ENCODE data around the gene BCAR1.
"Not testable (repeated sequence)": the region's sequence is repeated elsewhere in the genome, so short reads cannot be mapped to it uniquely, and the experiment has no call there.

The BCAR1 gene, protein sequence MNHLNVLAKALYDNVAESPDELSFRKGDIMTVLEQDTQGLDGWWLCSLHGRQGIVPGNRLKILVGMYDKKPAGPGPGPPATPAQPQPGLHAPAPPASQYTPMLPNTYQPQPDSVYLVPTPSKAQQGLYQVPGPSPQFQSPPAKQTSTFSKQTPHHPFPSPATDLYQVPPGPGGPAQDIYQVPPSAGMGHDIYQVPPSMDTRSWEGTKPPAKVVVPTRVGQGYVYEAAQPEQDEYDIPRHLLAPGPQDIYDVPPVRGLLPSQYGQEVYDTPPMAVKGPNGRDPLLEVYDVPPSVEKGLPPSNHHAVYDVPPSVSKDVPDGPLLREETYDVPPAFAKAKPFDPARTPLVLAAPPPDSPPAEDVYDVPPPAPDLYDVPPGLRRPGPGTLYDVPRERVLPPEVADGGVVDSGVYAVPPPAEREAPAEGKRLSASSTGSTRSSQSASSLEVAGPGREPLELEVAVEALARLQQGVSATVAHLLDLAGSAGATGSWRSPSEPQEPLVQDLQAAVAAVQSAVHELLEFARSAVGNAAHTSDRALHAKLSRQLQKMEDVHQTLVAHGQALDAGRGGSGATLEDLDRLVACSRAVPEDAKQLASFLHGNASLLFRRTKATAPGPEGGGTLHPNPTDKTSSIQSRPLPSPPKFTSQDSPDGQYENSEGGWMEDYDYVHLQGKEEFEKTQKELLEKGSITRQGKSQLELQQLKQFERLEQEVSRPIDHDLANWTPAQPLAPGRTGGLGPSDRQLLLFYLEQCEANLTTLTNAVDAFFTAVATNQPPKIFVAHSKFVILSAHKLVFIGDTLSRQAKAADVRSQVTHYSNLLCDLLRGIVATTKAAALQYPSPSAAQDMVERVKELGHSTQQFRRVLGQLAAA

DNA sequence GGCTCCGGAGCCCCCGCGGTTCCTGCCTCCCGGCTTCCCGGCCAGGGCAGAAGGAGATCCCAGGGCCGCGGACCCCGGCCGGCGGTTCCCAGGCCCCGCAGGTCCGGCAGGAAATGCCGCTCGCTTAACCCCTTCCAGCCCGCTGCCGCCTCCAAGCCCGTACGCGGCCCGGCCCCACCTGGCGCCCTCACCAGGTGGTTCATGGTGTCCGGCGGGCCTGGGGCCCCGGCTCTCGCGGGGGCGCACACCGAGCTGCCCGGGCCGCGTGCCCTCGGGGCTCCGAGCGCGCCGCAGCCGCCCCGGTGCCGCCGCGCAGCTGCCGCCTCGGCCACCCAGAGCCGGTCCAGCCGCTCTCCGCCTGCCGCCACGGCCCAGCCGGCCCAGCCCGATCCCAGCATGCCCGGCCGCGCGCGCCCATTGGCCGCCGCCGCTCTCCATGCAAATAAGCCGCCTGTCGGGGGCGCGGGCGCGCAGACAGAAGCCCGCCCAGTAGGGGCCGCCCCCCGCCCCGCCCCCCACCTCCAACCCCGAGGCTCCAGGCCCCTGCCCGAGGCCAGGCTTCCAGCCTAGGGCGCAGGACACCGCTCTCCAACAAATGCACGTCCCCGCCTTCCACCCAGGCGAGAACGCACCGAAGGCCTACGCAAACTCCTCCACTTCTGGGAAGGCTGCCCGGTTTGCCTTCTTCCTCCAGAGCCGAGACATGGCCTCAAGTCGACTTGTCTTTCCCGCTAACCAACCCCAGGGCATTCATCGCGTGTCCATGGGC lies at the start of gene BCAR1:
Gene BCAR1 (minus strand): TSS at position 345 of the 769 bp plus-strand sequence. CDS start 142 bp downstream, at position 203.
- DNase-seq (ENCODE audit: low read depth) = peak; percentile 90

DNA sequence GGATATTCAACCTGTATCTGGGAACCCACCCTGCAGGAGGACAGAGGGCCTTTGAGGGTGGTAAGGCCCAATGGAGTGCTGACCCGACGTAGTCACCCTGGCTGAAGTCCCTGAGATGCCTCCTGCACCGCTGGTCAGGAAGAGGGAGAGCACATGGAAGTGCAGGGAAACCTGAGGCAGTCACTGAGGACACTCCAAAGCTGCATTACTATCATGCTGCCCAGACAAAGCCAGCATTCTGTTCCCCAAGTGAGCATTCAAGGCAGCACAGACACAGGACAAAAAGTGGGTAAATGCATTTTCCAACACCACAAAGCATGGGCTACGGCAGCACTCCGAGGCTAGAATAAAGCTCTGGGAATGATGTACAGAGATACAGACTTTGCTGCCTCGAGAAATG lies 46.8 kb upstream of the BCAR1 start:
- no peak for DNase-seq (ENCODE audit: low read depth)

DNA sequence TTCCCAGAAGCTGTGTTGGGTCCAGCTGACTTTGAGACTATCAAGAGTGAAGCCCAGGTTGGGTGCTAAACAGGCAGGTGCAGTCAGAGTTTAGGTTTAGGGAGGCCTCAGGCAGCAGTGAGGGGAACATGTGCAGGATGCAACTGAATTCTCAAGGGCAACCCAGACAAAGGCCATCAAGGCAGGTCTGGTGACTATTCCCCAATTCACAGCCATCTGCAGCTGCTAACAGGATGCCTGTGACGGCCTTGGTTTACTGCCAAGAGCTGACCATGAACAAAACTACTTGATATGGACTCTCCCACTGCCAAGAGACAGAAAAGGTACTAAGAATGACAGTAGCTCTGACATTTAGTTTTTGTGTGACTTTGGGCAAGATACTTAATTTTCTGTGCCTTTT lies 45.2 kb upstream of the BCAR1 start:
- peak; percentile 53 for DNase-seq (ENCODE audit: low read depth)

DNA sequence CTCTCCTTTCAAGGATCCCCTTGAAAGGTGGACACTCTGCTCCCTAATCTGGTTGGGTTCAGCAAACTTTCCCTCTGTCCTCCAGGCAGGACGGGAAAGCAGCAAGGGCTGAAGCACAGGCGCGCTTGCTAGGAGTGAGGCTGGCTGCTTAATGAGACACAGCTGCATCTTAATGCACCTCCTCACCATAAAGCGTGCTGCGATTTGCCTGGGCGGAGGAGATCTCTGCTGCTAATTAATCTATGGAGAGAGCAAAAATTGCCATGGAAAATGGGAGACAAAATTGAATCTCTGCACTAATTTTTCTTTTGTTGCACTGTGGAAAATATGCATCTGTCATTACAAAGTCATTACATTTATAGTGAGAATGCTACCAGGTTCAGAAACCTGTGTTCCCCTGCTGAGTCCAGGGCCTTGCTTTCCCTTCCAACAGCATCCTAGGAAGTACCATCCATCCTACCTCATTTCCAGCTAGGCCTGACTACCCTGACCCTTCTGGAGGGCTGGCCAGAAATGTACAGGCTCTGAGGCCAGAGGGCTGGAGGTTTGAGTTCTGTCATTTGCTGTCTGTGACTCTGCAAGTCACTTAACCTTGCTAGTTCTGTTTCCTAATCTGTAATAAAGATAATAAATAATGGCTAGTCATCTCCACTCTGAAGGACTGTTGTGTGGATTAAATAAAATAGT lies 43.5 kb upstream of the BCAR1 start:
- no peak for DNase-seq (ENCODE audit: low read depth)

DNA sequence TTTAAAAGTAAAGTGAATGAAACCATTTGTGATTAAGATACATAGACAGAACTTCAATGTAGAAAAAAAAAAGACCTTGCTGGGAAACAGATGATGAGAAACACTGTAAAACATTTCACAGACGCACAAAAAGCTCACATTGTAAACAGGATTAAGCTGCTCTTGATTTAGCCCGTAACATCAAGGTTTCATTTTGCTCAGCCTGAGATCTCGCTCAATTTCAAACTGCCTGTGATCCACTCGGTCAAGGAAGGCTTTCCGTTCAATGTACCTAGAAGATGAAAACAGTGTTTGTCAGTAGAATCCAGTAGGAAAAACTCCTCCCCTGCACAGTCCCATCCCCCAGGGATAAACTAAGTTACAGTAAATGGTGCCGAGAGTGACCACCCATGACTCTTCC lies 42.3 kb upstream of the BCAR1 start:
- peak; percentile 75 for DNase-seq (ENCODE audit: low read depth)

DNA sequence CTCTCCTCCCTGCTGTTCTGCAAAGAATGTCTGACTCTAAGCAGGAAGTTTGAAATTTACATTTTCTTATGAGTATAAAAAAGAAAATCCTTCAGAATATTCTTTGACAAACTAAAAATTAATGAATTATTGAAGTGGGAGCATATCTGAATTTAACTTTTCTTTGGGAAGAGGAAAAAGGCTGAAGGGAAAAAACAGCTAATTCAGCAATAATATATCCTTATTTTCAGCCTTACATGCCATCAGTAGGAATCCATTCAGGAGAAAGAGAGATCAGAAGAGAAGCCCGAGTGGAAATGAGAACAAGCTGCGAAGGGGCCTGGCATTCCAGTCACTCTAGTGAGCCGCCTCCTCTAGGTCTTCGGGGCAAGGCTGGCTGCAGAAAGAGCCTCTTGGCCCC lies 41.7 kb upstream of the BCAR1 start:
- DNase-seq (ENCODE audit: low read depth) = no peak

DNA sequence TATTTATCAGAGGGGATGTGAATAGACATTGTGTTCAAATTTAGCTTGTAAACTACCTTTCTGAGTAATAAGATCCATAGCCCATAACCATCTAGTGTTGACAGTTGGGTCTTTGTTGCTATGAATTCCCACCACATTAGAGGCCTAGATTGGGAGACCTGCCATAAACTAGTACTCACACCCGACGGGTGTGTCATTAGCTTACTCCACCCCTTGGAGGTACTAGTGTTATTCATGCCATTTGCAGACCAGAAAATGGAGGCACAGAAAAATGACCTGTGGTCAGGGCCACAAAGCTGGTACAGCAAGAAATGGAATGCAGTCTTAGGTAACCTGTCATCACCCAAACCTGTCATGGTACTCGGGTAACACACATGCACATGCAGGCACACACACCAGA lies 41.3 kb upstream of the BCAR1 start:
- no peak for DNase-seq (ENCODE audit: low read depth)

DNA sequence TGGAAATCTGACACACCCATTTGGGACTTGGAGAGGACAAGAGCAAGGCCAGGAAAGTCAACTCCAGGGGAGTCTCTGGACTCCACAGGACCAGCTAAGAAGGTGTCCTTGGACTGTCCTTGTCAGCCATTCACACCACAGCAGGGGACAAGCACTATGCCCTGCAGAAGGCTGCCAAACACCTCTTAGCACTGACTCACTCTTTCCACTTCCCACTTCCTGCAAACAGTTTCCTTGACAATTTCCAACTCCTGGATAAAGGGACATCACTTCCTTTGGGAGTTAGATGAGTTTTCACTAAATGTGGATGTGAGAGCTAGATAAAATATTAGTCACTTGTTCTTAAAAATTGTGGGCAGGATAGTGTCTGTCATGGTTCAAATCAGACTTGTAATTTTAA lies 37.8 kb upstream of the BCAR1 start:
- DNase-seq (ENCODE audit: low read depth) = no peak

DNA sequence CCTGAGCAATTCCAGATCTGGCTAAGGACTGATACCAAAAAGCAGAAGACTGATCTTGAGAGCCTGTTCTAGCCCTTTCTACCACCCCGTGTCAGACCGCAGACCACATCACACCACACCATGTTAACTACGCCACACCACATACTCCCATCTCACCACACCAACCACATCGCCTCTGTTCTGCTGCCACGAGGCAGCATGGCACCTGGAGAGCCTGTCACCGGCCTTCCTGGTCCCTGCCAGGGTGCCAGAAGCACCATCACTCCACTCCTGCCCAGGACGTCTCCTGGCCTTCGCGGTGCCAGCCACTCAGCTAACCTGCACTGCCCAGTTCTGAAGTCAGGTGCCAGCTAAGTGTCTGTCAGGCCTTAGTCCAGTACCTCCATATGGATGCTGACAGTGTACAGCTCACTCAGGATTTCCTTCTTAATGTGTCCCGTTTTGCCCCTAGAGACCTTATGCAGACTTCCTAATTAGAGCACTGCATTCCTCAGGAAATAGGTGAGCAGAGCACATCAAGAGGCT lies 37.2 kb upstream of the BCAR1 start:
- DNase-seq (ENCODE audit: low read depth) = no peak

DNA sequence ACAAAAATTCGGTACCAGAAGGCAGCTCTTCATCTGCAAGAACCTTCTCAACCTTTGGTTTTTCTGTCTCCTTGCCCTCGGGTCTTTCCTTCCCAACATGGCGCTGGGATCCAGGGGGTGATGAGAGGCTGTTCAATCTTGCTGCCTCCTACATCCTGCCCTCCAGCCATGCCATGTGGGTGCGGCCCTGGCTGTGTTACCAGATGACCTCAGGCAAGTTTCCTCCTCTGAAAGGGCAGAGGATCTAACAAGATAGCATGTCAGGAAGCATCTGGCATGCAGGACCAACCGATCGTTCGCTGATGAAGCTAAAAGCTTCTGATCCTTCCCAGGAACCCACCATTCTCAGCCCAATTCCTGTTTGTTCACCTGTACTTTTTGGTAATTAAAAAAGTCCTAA lies 36.8 kb upstream of the BCAR1 start:
- DNase-seq (ENCODE audit: low read depth) = no peak

DNA sequence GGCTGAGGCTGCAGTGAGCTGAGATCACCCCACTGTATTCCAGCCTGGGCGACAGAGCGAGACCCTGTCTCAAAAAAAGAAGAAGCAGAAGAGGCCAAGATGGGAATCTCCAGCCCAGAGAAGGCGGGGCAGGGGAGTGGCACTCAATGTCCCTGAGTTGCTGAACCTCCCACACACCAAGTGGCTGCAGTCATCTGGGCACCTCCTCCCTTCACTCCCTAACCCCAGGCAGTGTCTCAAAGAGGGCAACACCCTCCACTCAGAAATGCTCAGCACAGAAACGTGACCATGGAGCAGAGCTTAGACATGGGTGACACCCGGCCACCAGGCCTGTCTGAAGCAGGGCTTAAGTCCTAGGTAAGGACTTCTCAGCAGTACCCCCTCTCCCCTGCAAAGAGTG lies 36.3 kb upstream of the BCAR1 start:
- DNase-seq (ENCODE audit: low read depth) = no peak

DNA sequence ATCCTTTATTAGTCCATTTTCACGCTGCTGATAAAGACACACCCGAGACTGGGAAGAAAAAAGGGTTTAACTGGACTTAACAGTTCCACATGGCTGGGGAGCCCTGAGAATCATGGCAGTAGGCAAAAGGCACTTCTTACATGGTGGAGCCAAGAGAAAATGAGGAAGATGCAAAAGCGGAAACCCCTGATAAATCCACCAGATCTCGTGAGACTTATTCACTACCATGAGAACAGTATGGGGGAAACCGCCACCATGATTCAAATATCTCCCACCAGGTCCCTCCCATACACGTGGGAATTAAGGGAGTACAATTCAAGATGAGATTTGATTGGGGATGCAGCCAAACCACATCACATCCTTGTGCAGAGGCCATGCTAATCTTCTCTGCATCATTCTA lies 35.0 kb upstream of the BCAR1 start:
- no peak for DNase-seq (ENCODE audit: low read depth)

DNA sequence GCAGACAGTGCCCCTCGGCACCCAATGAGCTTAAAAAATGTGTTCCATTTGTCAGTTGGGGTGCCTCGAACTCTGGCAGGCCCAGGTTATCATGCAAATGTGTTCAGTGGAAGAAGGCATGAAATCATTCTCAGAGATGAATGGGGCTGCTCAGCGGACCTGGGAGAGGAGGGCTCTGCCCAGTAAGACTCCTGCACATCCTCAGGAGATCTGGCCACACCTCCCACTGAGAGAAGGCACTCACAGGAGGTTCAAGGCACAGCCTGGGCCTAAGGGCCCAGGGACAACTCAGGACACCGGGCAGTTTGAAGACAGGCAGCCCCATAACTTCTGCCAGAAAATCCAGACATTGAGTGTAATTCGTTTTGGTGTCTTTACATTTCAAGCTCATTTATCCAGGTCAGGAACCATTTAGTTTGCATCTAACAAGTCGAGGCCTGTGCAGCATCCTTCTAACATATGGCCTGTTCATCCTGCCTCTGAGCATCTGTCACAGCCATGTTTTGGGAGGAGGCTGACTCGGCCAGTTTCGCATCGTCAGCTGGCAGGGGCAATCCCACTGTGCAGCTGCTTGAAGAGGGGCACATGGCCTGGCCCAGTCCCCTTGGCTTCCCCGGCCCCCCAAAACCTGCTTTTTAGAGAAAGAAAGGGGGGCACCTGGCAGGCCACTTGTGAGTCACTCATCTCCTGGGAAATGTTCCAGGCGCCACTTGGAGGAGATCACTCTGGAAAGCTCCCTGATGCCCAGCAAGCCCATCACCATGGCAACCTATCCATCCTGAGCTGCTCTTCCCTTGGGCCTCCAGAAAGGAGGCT lies 31.2 kb upstream of the BCAR1 start:
- no peak for DNase-seq (ENCODE audit: low read depth)

DNA sequence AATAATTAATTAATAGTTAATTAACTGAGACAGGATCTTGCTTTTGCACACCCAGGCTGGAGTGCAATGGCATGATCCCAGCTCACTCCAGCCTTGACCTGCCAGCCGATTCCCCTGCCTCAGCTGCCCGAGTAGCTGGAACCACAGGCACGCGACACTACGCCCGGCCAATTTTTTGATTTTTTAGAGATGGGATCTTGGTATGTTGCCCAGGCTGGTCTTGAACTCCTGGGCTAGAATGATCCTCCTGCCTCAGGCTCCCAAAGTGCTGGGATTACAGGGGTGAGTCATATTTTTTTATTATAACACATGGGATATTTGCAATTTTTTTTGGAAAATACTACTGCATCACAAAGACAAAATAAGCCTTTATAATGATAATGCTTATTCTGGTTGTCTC lies 30.4 kb upstream of the BCAR1 start:
- no peak for DNase-seq (ENCODE audit: low read depth)

DNA sequence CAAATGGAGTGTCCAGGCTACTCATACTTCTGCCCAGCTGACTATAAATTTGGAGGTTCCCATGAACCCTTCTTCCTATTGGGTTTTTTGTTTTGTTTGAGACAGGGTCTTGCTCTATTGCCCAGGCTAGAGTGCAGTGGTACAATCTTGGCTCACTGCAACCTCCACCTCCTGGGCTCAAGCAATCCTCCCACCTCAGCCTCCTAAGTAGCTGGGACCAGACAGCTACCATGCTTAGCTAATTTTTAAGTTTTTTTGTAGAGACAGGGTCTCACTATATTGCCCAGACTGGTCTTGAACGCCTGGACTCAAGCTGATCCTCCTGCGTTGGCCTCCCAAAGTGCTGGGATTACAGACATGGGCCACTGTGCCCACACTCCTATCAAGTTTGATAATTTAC lies 29.6 kb upstream of the BCAR1 start:
- not testable (repeated sequence) for DNase-seq (ENCODE audit: low read depth)

DNA sequence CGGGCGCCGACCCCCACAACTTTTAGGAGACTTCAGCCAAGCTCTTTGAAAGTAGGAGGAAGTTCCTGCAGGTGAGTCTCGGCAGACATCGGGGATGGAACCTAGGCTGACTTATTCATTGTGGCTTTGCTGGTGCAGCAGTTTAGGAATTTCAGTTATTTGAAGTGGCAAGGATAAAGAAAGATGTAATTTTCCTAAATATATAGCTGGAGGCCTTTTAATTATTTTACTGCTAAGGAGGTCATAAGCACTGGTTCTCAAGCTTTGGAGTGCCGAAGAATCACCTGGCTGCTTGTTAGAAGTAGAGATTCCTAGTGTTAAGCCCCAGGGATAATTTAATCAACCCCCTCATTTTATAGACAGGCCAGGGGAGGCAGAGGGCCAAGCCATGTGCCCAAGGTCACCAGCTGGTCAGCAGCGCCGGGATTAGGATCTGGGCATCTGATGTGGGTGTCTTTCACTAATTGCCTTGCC lies 28.9 kb upstream of the BCAR1 start:
- DNase-seq (ENCODE audit: low read depth) = no peak

DNA sequence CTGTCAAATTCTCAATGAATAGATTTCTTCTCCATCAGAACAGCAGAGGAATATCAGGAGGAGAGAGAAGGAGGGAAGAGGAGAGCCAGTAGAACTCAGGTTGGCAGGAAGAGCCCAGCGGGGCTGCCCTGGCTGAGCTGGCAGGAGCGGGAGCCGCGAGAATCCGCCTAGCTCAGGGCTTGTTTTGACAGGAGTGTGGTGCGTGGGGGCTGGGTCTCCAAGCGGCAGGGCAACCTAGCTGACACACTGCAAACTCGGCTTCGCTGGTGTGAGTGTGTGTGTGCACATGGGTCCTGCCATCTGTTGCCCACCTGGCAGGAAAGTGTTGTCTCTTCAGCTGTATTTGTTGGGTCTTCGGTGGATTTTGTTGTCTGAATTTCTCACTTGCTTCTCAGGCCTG lies 27.9 kb upstream of the BCAR1 start:
- DNase-seq (ENCODE audit: low read depth) = no peak

DNA sequence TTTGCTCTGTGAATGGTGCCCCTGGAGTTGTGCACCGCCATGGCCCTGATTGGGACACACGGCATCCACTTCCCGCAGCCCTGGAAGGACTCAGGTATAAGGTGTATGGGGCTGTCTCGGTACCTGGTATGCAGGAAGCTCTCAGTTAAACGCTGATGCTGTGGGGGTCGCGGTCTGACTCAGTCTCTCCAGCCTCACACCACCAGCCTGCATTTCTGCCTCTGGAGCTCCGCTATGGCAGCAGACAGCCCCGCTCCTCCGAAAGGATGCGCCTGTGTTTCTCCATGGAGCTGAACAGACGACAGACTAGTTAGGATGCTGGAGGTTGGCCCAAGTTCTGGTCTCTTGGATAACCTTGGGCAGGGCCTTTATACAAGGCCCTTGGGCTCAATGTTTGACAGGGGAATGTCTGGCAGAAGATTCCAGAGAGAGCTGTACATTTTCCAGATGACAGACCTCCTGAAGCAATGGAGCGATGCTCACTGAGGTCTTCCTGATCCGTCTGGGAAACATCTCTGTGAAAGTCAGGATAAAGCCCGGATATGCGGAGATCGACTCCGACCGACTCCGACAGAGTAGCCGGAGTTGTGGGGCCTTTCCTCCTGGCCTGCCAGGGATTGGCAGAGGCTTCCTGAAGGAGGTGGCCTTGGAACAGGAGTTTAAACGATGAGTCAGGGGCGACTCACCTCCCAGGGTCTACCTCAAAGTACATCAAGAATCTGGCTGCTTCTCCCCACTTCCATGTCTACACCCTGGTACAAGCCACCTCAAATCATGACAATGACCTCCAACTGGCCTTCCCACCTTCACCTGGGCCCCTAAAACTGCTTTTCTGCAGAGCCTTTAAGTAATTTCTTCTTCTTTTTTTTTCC lies 21.9 kb upstream of the BCAR1 start:
- DNase-seq (ENCODE audit: low read depth) = peak; percentile 71

DNA sequence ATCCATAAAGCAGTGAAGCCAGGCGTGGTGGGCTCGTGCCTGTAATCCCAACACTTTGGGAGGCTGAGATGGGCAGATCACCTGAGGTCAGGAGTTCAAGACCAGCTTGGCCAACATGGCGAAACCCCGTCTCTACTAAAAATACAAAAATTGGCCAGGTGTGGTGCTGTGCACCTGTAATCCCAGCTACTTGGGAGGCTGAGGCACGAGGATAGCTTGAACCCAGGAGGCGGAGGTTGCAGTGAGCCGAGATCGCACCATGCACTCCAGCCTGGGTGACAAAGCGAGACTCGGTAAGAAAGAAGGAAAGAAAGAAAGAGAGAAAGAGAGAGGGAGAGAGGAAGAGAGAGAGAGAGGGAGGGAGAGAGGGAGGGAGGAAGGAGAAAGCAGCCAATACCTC lies 21.2 kb upstream of the BCAR1 start:
- DNase-seq (ENCODE audit: low read depth) = not testable (repeated sequence)

DNA sequence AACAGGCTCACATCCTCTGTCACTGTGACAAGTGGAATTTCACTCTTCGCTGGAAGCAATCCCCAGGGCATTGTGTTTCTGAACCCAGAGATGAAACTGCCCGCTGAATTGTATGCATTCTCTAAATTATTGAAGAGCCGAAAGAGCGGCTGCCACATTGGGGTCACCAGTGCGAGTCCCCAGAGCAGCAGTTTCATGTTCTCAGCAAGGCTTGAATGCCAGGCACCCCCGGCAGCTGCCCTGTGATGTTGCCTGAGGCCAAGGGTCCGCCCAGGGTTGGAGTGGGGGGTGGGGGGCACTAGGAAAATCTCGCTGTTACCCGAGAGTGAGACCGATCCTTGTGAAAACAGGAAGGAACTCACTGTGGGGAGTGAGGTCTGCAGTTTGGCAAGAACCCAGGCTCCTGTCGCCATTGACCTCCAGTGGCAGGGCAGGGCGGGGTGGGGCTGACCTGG lies 20.7 kb upstream of the BCAR1 start:
- DNase-seq (ENCODE audit: low read depth) = no peak
